ENCODE results near the gene APRT. TPM values are rescaled to one million over a fixed set of nuclear protein-coding genes. Genes with fewer than 3 reads are reported as not detected.

The APRT gene
- 87.8 TPM for total RNA-seq
- long read RNA-seq, transcript APRT-210 (2 exons, 490 nt), result minor isoform, 11 of 132 reads
- long read RNA-seq, transcript APRT-201 (5 exons, 947 nt), result major isoform, 86 of 132 reads
- long read RNA-seq, transcript APRT-202 (5 exons, 664 nt), result minor isoform, 10 of 132 reads
- long read RNA-seq, partial matches to known transcripts, result 5 of 132 reads
- long read RNA-seq, other reads (novel, unspliced or antisense), result 14 of 132 reads

GRCh38 chr16:88811769-88812512 is at the start of gene APRT:
TSS of gene APRT (minus strand) at chr16:88811928. CDS start at chr16:88811899, 29 bp downstream.
- Histone ChIP-seq H3K4me3 (peak within 1 kb of the TSS; percentile 94), H3K36me3 (peaks cover 14% of the 10 kb centered on the region), H3K4me1 (peaks cover 31% of the 10 kb centered on the region), H3K27me3 (ENCODE audit: low read depth) (no peaks in the 10 kb centered on the region), H3K27ac (peak within 1 kb of the TSS; percentile 95), H3K9me3 (no peaks in the 10 kb centered on the region)
- ATAC-seq, result peak; percentile 96 to 97
- intact Hi-C loops (cut with DNase I), result no loop called here
- peak; percentile 95 for DNase-seq
- TF ChIP-seq CTCF (IDR thresholded peaks at IDR 0.05), result peak; percentile 41

GRCh38 chr16:88861359-88861758 is 49.6 kb upstream of the APRT start:
- Histone ChIP-seq H3K27ac (no peak overlapping the region), H3K27me3 (ENCODE audit: low read depth) (no peaks in the 10 kb centered on the region), H3K9me3 (no peaks in the 10 kb centered on the region), H3K4me3 (no peak overlapping the region), H3K36me3 (peaks cover 44% of the 10 kb centered on the region), H3K4me1 (peaks cover 20% of the 10 kb centered on the region)
- TF ChIP-seq CTCF (IDR thresholded peaks at IDR 0.05), result no peak
- intact Hi-C loops (cut with DNase I), result no loop called here
- ATAC-seq, result no peak
- DNase-seq, result no peak

GRCh38 chr16:88859381-88860091 is 47.8 kb upstream of the APRT start:
- peaks cover 44% of the 10 kb centered on the region for H3K36me3 ChIP-seq

GRCh38 chr16:88857728-88858339 is 46.1 kb upstream of the APRT start:
- Histone ChIP-seq H3K9me3 (no peaks in the 10 kb centered on the region), H3K4me3 (peak overlapping the region; percentile 100), H3K27me3 (ENCODE audit: low read depth) (no peaks in the 10 kb centered on the region), H3K4me1 (peaks cover 48% of the 10 kb centered on the region), H3K27ac (peak overlapping the region; percentile 90), H3K36me3 (peaks cover 42% of the 10 kb centered on the region)
- TF ChIP-seq CTCF (IDR thresholded peaks at IDR 0.05), result peak; percentile 75
- peak; percentile 79 to 80 for ATAC-seq
- DNase-seq, result peak; percentile 85
- intact Hi-C loops (cut with DNase I), result no loop called here

More at GRCh38 chr16:88859381-88860091, 47.8 kb upstream of the APRT start:
- intact Hi-C loops (cut with DNase I), result no loop called here
- Histone ChIP-seq H3K27ac (no peak overlapping the region), H3K4me1 (peaks cover 37% of the 10 kb centered on the region), H3K9me3 (no peaks in the 10 kb centered on the region), H3K27me3 (ENCODE audit: low read depth) (no peaks in the 10 kb centered on the region), H3K4me3 (no peak overlapping the region)
- TF ChIP-seq CTCF (IDR thresholded peaks at IDR 0.05), result no peak
- DNase-seq (no peak), ATAC-seq (no peak)
